ENCODE data around the gene PASK. TPM values are rescaled to one million over a fixed set of nuclear protein-coding genes. Genes with fewer than 3 reads are reported as not detected.

Gene PASK
- total and polyA plus RNA-seq, 9 of the 15 experiments (the other 6 are each of a cell fraction or from before 2014, with no cell fraction given): 1.5 to 30.3 (median 9.9) TPM

DNA sequence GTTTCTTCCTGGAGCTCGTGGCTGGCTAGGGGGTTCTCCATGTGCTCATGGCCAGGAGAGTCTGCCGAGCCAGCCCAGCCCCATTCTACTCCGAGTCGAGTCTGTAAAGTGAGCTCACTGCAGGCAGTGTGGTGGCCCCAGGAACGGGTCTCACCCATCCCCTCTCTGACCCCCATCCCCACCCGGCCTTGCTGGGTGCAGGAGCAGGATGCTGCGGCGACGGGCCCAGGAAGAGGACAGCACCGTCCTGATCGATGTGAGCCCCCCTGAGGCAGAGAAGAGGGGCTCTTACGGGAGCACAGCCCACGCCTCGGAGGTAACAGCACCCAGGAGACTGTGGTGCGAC lies 40.6 kb upstream of the PASK start (continued):
- TF ChIP-seq WHSC1 (IDR thresholded peaks at IDR 0.05; ENCODE audit: low read length) (no peak), HMG20A (CRISPR knock-in tag; conservative IDR thresholded peaks at IDR 0.05) (no peak), MYNN (IDR thresholded peaks at IDR 0.05) (no peak), MYNN (CRISPR knock-in tag; IDR thresholded peaks at IDR 0.05) (no peak)
- TF ChIP-seq, protein P1, sequence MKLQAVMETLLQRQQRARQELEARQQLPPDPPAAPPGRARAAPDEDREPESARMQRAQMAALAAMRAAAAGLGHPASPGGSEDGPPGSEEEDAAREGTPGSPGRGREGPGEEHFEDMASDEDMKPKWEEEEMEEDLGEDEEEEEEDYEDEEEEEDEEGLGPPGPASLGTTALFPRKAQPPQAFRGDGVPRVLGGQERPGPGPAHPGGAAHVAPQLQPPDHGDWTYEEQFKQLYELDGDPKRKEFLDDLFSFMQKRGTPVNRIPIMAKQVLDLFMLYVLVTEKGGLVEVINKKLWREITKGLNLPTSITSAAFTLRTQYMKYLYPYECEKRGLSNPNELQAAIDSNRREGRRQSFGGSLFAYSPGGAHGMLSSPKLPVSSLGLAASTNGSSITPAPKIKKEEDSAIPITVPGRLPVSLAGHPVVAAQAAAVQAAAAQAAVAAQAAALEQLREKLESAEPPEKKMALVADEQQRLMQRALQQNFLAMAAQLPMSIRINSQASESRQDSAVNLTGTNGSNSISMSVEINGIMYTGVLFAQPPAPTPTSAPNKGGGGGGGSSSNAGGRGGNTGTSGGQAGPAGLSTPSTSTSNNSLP (IDR thresholded peaks at IDR 0.05; ENCODE audit: borderline replicate concordance, low read depth, low read length): no peak

DNA sequence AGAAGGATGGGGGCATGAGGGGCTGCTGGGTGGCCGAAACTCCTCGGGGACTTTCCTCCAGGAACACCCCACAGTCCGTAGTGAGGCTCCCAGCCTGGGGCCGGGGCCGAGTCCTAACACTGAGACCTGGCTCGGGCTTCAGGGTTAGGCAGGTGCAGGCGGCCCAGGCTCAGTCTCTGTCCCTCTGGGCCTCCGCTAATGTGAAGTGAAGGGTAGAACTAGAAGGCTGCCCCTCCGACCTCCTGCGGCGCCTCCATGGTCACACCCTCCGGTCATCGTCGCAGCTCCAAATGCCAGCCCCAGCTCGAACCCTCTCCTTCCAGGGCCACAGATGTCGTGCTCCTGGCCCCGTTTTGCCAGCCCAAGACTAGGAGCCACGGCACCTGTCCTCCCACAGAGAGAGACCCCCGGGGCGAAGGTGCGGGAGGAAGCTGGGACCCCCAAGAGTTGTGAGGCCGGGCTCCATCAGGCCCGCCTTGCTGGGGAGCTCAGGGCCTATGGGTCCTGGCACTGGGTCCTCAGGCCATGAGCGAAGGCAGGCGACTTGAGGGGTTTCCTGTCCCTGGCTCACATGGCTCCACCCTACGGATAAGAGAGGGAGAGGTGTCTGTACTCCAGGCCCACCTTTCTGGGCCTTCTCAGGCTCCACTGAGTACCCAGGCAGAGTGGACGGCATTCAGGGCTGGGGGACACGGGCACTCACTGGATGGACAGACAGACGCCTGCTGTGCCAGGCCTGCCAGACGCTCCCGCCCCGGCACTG lies 40.0 kb upstream of the PASK start:
- Histone ChIP-seq H3K27ac (ENCODE audit: extremely low read depth, low read depth, low read length) (no peak overlapping the region), H3K9me1 (ENCODE audit: control insufficient read depth, insufficient read depth, low read length) (no peaks in the 10 kb centered on the region), H3K4me3 (no peak overlapping the region), H3K79me2 (ENCODE audit: control insufficient read depth, insufficient read depth, low read length) (no peaks in the 10 kb centered on the region), H3K4me1 (replicated peaks in 1 of 2; ENCODE audit: control insufficient read depth in 2 of 2, insufficient read depth in 2 of 2, low read length in 2 of 2) (peaks cover 0 to 33% of the 10 kb centered on the region in 2 experiments; a peak in 2 of 5 replicates), H3K4me2 (ENCODE audit: insufficient read depth, low read length) (no peak overlapping the region), H3K27me3 (ENCODE audit: control insufficient read depth in 2 of 2, insufficient read depth in 2 of 2, low read length in 2 of 2) (no peaks in the 10 kb centered on the region; a peak in 2 of 5 replicates), H2AFZ (ENCODE audit: low read depth, low read length) (no peak overlapping the region), H3K9ac (ENCODE audit: insufficient read depth in 1 of 2, low read depth in 2 of 2, low read length in 2 of 2) (no peak overlapping the region; a peak in 1 of 4 replicates), H3K9me3 (replicated peaks; ENCODE audit: control insufficient read depth, insufficient read depth, low read depth, low read length) (no peaks in the 10 kb centered on the region), H4K20me1 (replicated peaks; ENCODE audit: control insufficient read depth, insufficient read depth, low read length) (no peaks in the 10 kb centered on the region), H3K36me3 (ENCODE audit: control insufficient read depth, insufficient read depth, low read length) (no peaks in the 10 kb centered on the region)
- WGBS (ENCODE audit: insufficient coverage, low coverage, missing lambda C conversion rate): 46% methylated on average over 18 of the region's 32 CpGs
- ATAC-seq: no peak
- POLR2A ChIA-PET: no interaction called here
- no TSS peak for BruUV-seq (replicated peaks)
- CTCF ChIA-PET (ENCODE audit: low intra/inter-chr PET ratio): no interaction called here
- intact Hi-C loops (cut with micrococcal nuclease): no loop called here
- in situ Hi-C loops (cut with MboI): no loop called here
- TF ChIP-seq HMGN3 (IDR thresholded peaks at IDR 0.05; ENCODE audit: borderline replicate concordance, extremely low read depth, insufficient read length, low read depth, low read length) (no peak), ZBTB1 (CRISPR knock-in tag; IDR thresholded peaks at IDR 0.05; ENCODE audit: borderline replicate concordance, low read depth) (no peak), IRF1 (CRISPR knock-in tag; IDR thresholded peaks at IDR 0.05; ENCODE audit: borderline replicate concordance) (no peak), SMC3 (conservative IDR thresholded peaks at IDR 0.05; ENCODE audit: insufficient read depth, low read depth, low read length) (no peak)
- TF ChIP-seq, protein P1 (IDR thresholded peaks at IDR 0.05; ENCODE audit: borderline replicate concordance, low read depth, low read length): no peak
- no peak for FAIRE-seq
- no peak for DNase-seq (ENCODE audit: extremely low read depth in 1 of 4, low spot score in 3 of 4)
